Measurements from ENCODE around the gene PDS5A.
"Not testable (repeated sequence)": the region's sequence is repeated elsewhere in the genome, so short reads cannot be mapped to it uniquely, and the experiment has no call there.

PDS5A gene

GRCh38 chr4:39963656-39964055, 14.1 kb downstream of the PDS5A start:
- no peak for DNase-seq

- DNase-seq, result no peak
Observed at GRCh38 chr4:39961311-39961877, 16.3 kb downstream of the PDS5A start.

GRCh38 chr4:39950861-39951481, 26.7 kb downstream of the PDS5A start:
- DNase-seq, result no peak

GRCh38 chr4:39947963-39948362, 29.7 kb downstream of the PDS5A start:
- DNase-seq, result no peak

- no peak for DNase-seq
Observed at GRCh38 chr4:39947417-39947816, 30.3 kb downstream of the PDS5A start.

GRCh38 chr4:39944245-39944644, 33.5 kb downstream of the PDS5A start:
- DNase-seq, result not testable (repeated sequence)

GRCh38 chr4:39942507-39942906, 35.2 kb downstream of the PDS5A start:
- DNase-seq, result no peak

GRCh38 chr4:39941682-39942217, 36.0 kb downstream of the PDS5A start:
- DNase-seq, result no peak

- no peak for DNase-seq
Observed at GRCh38 chr4:39937683-39938268, 39.9 kb downstream of the PDS5A start.

- no peak for DNase-seq
Observed at GRCh38 chr4:39936565-39937418, 40.9 kb downstream of the PDS5A start.

- no peak for DNase-seq
Observed at GRCh38 chr4:39933671-39934590, 43.8 kb downstream of the PDS5A start.

GRCh38 chr4:39932776-39933402, 44.8 kb downstream of the PDS5A start:
- DNase-seq, result no peak

- no peak for DNase-seq
Observed at GRCh38 chr4:39931441-39931901, 46.2 kb downstream of the PDS5A start.

GRCh38 chr4:39928538-39928937, 49.2 kb downstream of the PDS5A start:
- DNase-seq, result no peak

GRCh38 chr4:39924014-39924413, 53.7 kb downstream of the PDS5A start:
- no peak for DNase-seq

GRCh38 chr4:39922399-39922798, 55.3 kb downstream of the PDS5A start:
- DNase-seq, result no peak

GRCh38 chr4:39913471-39913870, 64.2 kb downstream of the PDS5A start:
- DNase-seq, result no peak

GRCh38 chr4:39910064-39910463, 67.6 kb downstream of the PDS5A start:
- DNase-seq, result no peak

- DNase-seq, result no peak
Observed at GRCh38 chr4:39908284-39908683, 69.4 kb downstream of the PDS5A start.

GRCh38 chr4:39905656-39906055, 72.1 kb downstream of the PDS5A start:
- no peak for DNase-seq

- DNase-seq, result not testable (repeated sequence)
Observed at GRCh38 chr4:39905019-39905418, 72.7 kb downstream of the PDS5A start.

GRCh38 chr4:39900966-39901365, 76.7 kb downstream of the PDS5A start:
- DNase-seq, result no peak

Measured in NCI-H1417 treated with DMSO at 0.1 percent for 48 hours (cell line).